ENCODE measurements around the gene VPS51. TPM values are rescaled to one million over a fixed set of nuclear protein-coding genes. Genes with fewer than 3 reads are reported as not detected.

VPS51 gene
- polyA plus RNA-seq, 3 donors, result 37.2 to 77.3 (median 39.4) TPM

GRCh38 chr11:65057526-65057925, 38.5 kb upstream of the VPS51 start:
- H3K36me3 Mint-ChIP-seq, result no peaks in the 10 kb centered on the region
- intact Hi-C loops (cut with micrococcal nuclease), result no loop called here
- no peaks in the 10 kb centered on the region for H3K9me3 ChIP-seq (replicated peaks in 1 of 2; ENCODE audit: control insufficient read depth in 1 of 2, insufficient read depth in 1 of 2, low read length in 2 of 2)
- no peak overlapping the region for H2AFZ ChIP-seq (ENCODE audit: insufficient read depth, low read depth, low read length, poor library complexity, severe bottlenecking)
- no peak overlapping the region for H3K4me3 Mint-ChIP-seq
- no peak overlapping the region for H3K27ac Mint-ChIP-seq
- H3K9me3 Mint-ChIP-seq, result peaks cover 0 to 5% (median 1%) of the 10 kb centered on the region in 7 donors
- H3K27me3 ChIP-seq (ENCODE audit: control insufficient read depth in 2 of 2, insufficient read depth in 2 of 2, low read length in 2 of 2), result no peaks in the 10 kb centered on the region
- H3K79me2 ChIP-seq (ENCODE audit: insufficient read depth, low read length), result no peaks in the 10 kb centered on the region
- TF ChIP-seq, protein P1, sequence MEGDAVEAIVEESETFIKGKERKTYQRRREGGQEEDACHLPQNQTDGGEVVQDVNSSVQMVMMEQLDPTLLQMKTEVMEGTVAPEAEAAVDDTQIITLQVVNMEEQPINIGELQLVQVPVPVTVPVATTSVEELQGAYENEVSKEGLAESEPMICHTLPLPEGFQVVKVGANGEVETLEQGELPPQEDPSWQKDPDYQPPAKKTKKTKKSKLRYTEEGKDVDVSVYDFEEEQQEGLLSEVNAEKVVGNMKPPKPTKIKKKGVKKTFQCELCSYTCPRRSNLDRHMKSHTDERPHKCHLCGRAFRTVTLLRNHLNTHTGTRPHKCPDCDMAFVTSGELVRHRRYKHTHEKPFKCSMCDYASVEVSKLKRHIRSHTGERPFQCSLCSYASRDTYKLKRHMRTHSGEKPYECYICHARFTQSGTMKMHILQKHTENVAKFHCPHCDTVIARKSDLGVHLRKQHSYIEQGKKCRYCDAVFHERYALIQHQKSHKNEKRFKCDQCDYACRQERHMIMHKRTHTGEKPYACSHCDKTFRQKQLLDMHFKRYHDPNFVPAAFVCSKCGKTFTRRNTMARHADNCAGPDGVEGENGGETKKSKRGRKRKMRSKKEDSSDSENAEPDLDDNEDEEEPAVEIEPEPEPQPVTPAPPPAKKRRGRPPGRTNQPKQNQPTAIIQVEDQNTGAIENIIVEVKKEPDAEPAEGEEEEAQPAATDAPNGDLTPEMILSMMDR (IDR thresholded peaks at IDR 0.05), result no peak
- H3K27ac ChIP-seq (ENCODE audit: low read depth in 1 of 2, low read length in 2 of 2), result no peak overlapping the region
- no peaks in the 10 kb centered on the region for H4K20me1 ChIP-seq (ENCODE audit: insufficient read depth, low read length)
- H3K36me3 ChIP-seq (replicated peaks in 1 of 2; ENCODE audit: control insufficient read depth in 1 of 2, insufficient read depth in 2 of 2, low read length in 2 of 2), result no peaks in the 10 kb centered on the region
- H3K4me2 ChIP-seq (replicated peaks; ENCODE audit: extremely low read depth, low read length, poor library complexity, severe bottlenecking), result no peak overlapping the region
- DNase-seq, result no peak
- no CpG with 5 or more reads among the region's 7 CpGs for WGBS (ENCODE audit: insufficient coverage)
- no peak overlapping the region for H3K4me3 ChIP-seq (replicated peaks in 1 of 3; ENCODE audit: low read depth in 2 of 3, low read length in 3 of 3)
- H3K4me1 Mint-ChIP-seq, result peaks cover 38% of the 10 kb centered on the region
- peaks cover 9 to 16% of the 10 kb centered on the region in 2 donors for H3K4me1 ChIP-seq (ENCODE audit: control insufficient read depth in 1 of 2, insufficient read depth in 2 of 2, low read length in 2 of 2)
- H3K9ac ChIP-seq (ENCODE audit: insufficient read depth, low read length, poor library complexity, severe bottlenecking), result no peak overlapping the region
- peaks cover 10 to 16% (median 16%) of the 10 kb centered on the region in 3 donors for H3K27me3 Mint-ChIP-seq (ENCODE audit: low read depth in 3 of 3)

GRCh38 chr11:65058012-65058411, 38.0 kb upstream of the VPS51 start:
- Histone ChIP-seq H3K4me1 (ENCODE audit: control insufficient read depth in 1 of 2, insufficient read depth in 2 of 2, low read length in 2 of 2) (peaks cover 9 to 16% of the 10 kb centered on the region in 2 donors), H3K9ac (ENCODE audit: insufficient read depth, low read length, poor library complexity, severe bottlenecking) (no peak overlapping the region), H3K79me2 (ENCODE audit: insufficient read depth, low read length) (no peaks in the 10 kb centered on the region), H3K27me3 (ENCODE audit: control insufficient read depth in 2 of 2, insufficient read depth in 2 of 2, low read length in 2 of 2) (no peaks in the 10 kb centered on the region), H3K36me3 (replicated peaks in 1 of 2; ENCODE audit: control insufficient read depth in 1 of 2, insufficient read depth in 2 of 2, low read length in 2 of 2) (no peaks in the 10 kb centered on the region), H3K27ac (ENCODE audit: low read depth in 1 of 2, low read length in 2 of 2) (no peak overlapping the region), H3K9me3 (replicated peaks in 1 of 2; ENCODE audit: control insufficient read depth in 1 of 2, insufficient read depth in 1 of 2, low read length in 2 of 2) (no peaks in the 10 kb centered on the region), H2AFZ (ENCODE audit: insufficient read depth, low read depth, low read length, poor library complexity, severe bottlenecking) (no peak overlapping the region), H4K20me1 (ENCODE audit: insufficient read depth, low read length) (no peaks in the 10 kb centered on the region), H3K4me2 (replicated peaks; ENCODE audit: extremely low read depth, low read length, poor library complexity, severe bottlenecking) (no peak overlapping the region), H3K4me3 (replicated peaks in 1 of 3; ENCODE audit: low read depth in 2 of 3, low read length in 3 of 3) (no peak overlapping the region)
- Mint-ChIP-seq H3K4me1 (peaks cover 42% of the 10 kb centered on the region), H3K27me3 (ENCODE audit: low read depth in 3 of 3) (peaks cover 10 to 16% (median 13%) of the 10 kb centered on the region in 3 donors), H3K9me3 (peaks cover 0 to 5% (median 1%) of the 10 kb centered on the region in 7 donors), H3K27ac (no peak overlapping the region), H3K4me3 (no peak overlapping the region), H3K36me3 (no peaks in the 10 kb centered on the region)
- 93% methylated on average over 13 of the region's 13 CpGs for WGBS (ENCODE audit: insufficient coverage)
- no peak for DNase-seq
- TF ChIP-seq, protein P1 (IDR thresholded peaks at IDR 0.05), result no peak
- intact Hi-C loops (cut with micrococcal nuclease), result no loop called here
